ENCODE results near the gene CLIC4. TPM values are rescaled to one million over a fixed set of nuclear protein-coding genes. Genes with fewer than 3 reads are reported as not detected.

The CLIC4 gene
- total RNA-seq, 1 donor from 2014 or later, result 121 TPM

DNA sequence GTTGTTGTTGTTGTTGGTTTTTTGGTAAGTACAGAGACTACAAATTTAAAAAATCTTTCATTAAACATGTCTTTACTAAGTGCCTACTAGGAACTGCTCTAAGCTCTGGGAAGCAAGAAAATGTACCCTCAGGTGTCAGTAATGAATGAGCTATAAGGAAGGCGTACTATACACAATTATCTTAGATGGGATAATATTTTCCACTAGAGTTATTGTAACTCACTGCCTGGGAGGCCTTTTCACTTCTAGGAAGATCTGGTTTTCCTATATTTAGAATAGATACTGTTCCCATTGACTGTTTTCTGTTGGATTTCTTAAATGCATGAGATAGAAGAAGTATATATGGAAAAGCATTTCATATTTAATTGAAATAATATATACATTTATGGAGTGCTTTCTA lies 19.6 kb downstream of the CLIC4 start:
- Mint-ChIP-seq H3K9me3 (ENCODE audit: unreplicated experiment) (no peaks in the 10 kb centered on the region), H3K27me3 (ENCODE audit: unreplicated experiment) (no peaks in the 10 kb centered on the region), H3K4me1 (ENCODE audit: low read depth, unreplicated experiment) (no peaks in the 10 kb centered on the region), H3K4me3 (ENCODE audit: unreplicated experiment) (no peak overlapping the region), H3K27ac (ENCODE audit: unreplicated experiment) (no peak overlapping the region), H3K36me3 (ENCODE audit: unreplicated experiment) (no peaks in the 10 kb centered on the region)
- DNase-seq, result no peak
- TF ChIP-seq, protein P1, sequence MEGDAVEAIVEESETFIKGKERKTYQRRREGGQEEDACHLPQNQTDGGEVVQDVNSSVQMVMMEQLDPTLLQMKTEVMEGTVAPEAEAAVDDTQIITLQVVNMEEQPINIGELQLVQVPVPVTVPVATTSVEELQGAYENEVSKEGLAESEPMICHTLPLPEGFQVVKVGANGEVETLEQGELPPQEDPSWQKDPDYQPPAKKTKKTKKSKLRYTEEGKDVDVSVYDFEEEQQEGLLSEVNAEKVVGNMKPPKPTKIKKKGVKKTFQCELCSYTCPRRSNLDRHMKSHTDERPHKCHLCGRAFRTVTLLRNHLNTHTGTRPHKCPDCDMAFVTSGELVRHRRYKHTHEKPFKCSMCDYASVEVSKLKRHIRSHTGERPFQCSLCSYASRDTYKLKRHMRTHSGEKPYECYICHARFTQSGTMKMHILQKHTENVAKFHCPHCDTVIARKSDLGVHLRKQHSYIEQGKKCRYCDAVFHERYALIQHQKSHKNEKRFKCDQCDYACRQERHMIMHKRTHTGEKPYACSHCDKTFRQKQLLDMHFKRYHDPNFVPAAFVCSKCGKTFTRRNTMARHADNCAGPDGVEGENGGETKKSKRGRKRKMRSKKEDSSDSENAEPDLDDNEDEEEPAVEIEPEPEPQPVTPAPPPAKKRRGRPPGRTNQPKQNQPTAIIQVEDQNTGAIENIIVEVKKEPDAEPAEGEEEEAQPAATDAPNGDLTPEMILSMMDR (IDR thresholded peaks at IDR 0.05; ENCODE audit: partially characterized antibody, unreplicated experiment), result no peak

DNA sequence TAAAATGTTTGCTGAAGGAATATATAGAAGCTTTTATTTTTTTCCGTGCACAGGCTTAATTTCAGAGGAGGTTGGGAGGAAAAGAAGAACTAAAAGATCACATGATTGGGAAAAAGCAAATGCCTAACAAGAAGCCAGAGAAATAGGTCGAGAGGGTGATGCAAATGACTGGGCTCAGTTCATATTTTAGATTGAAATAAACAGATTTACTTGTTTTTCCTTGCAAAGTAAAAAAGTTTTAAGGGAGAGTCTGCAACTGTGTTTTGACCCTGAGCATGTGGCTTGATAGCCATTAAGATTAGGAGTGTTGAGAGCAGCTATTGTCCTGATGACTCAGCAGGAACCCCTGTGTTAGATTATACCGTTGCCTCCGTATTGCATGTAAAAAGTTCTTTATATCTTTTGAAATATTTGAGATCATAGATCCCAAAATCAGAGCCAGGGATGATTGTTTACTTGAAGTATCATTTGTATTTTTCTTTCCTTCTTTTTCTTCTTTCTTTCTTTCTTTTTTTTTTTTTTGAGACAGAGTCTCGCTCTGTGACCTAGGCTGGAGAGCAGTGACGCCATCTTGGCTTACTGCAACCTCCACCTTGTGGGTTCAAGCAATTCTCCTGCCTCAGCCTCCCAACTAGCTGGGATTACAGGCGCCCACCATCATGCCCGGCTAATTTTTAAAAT lies 20.2 kb downstream of the CLIC4 start:
- TF ChIP-seq, protein P1 (IDR thresholded peaks at IDR 0.05; ENCODE audit: partially characterized antibody, unreplicated experiment), result no peak
- Mint-ChIP-seq H3K27ac (ENCODE audit: unreplicated experiment) (no peak overlapping the region), H3K9me3 (ENCODE audit: unreplicated experiment) (no peaks in the 10 kb centered on the region), H3K27me3 (ENCODE audit: unreplicated experiment) (no peaks in the 10 kb centered on the region), H3K36me3 (ENCODE audit: unreplicated experiment) (no peaks in the 10 kb centered on the region), H3K4me1 (ENCODE audit: low read depth, unreplicated experiment) (no peaks in the 10 kb centered on the region), H3K4me3 (ENCODE audit: unreplicated experiment) (no peak overlapping the region)
- DNase-seq, result no peak

GRCh38 chr1:24767351-24767750 lies 22.1 kb downstream of the CLIC4 start:
- H3K4me3 Mint-ChIP-seq (ENCODE audit: unreplicated experiment), result no peak overlapping the region
- no peaks in the 10 kb centered on the region for H3K27me3 Mint-ChIP-seq (ENCODE audit: unreplicated experiment)
- H3K4me1 Mint-ChIP-seq (ENCODE audit: low read depth, unreplicated experiment), result peaks cover 2% of the 10 kb centered on the region
- TF ChIP-seq, protein P1 (IDR thresholded peaks at IDR 0.05; ENCODE audit: partially characterized antibody, unreplicated experiment), result no peak
- DNase-seq, result no peak
- no peak overlapping the region for H3K27ac Mint-ChIP-seq (ENCODE audit: unreplicated experiment)
- H3K36me3 Mint-ChIP-seq (ENCODE audit: unreplicated experiment), result no peaks in the 10 kb centered on the region
- H3K9me3 Mint-ChIP-seq (ENCODE audit: unreplicated experiment), result no peaks in the 10 kb centered on the region

- Mint-ChIP-seq H3K27me3 (ENCODE audit: unreplicated experiment) (no peaks in the 10 kb centered on the region), H3K4me3 (ENCODE audit: unreplicated experiment) (no peak overlapping the region), H3K4me1 (ENCODE audit: low read depth, unreplicated experiment) (peaks cover 2% of the 10 kb centered on the region), H3K9me3 (ENCODE audit: unreplicated experiment) (no peaks in the 10 kb centered on the region), H3K36me3 (ENCODE audit: unreplicated experiment) (no peaks in the 10 kb centered on the region), H3K27ac (ENCODE audit: unreplicated experiment) (no peak overlapping the region)
- no peak for DNase-seq
- TF ChIP-seq, protein P1 (IDR thresholded peaks at IDR 0.05; ENCODE audit: partially characterized antibody, unreplicated experiment), result no peak
These were observed 23.8 kb downstream of the CLIC4 start for GRCh38 chr1:24768873-24769605.

Measured in glutamatergic neuron (in vitro differentiated cells).